ENCODE data around the gene HOXD12.

The HOXD12 gene, protein sequence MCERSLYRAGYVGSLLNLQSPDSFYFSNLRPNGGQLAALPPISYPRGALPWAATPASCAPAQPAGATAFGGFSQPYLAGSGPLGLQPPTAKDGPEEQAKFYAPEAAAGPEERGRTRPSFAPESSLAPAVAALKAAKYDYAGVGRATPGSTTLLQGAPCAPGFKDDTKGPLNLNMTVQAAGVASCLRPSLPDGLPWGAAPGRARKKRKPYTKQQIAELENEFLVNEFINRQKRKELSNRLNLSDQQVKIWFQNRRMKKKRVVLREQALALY

DNA sequence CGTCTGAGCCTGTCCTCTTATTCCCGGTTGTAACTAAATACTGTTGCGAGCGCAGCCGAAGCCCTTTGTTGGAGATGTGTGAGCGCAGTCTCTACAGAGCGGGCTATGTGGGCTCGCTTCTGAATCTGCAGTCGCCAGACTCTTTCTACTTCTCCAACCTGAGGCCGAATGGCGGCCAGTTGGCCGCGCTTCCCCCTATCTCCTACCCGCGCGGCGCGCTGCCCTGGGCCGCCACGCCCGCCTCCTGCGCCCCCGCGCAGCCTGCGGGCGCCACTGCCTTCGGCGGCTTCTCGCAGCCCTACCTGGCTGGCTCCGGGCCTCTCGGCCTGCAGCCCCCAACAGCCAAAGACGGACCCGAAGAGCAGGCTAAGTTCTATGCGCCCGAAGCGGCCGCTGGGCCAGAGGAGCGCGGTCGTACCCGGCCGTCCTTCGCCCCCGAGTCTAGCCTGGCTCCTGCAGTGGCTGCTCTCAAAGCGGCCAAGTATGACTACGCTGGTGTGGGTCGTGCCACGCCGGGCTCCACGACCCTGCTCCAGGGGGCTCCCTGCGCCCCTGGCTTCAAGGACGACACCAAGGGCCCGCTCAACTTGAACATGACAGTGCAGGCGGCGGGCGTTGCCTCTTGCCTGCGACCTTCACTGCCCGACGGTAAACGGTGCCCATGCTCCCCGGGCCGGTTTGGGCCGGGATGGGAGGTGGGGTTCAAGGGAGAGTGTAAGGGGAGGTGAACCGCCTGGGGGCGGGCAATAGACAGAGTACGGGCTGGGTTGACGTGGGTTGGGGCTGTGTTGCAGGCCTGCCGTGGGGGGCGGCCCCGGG is at the start of gene HOXD12:
Gene HOXD12 (plus strand): TSS at position 68 of the 819 bp plus-strand sequence. CDS start 7 bp downstream, at position 75.
- no peak for DNase-seq

DNA sequence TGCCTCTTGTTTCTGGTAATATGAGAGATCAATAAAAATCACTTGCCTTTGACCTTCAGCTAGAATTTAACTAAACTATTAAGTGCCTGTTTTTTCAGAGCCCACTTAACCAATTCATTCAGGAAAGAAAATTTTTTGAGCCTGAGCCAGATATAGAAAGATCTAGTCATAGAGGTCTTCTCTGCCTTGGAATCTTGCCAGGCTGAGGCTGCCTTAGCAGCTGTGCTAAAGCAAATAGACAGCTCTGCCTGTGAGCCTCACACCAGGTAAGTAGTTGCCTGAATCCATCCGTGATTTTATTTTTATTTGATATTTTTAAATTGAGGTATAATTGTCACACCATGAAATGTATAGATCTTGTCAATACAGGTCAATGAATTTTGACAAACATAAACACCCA is 43.2 kb upstream of the HOXD12 start:
- DNase-seq = no peak

DNA sequence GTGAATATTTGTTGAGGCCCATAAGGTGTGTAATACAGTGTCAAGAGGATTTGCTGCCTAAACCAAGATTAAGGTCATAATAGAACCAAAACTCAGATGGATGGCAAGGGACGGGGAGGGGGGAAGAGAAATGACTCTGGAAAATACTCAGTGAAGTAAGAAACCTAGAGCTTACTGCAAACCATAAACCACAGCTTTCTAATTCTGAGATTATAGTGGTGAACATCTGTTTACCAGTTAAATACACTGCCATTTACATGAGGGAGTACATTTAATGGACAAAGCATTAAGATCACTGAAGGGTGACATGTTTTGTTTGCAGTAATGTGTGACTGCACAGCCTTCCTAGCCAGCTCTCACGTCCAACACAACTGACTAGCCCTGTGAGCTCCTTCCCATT is 35.6 kb upstream of the HOXD12 start:
- no peak for DNase-seq

DNA sequence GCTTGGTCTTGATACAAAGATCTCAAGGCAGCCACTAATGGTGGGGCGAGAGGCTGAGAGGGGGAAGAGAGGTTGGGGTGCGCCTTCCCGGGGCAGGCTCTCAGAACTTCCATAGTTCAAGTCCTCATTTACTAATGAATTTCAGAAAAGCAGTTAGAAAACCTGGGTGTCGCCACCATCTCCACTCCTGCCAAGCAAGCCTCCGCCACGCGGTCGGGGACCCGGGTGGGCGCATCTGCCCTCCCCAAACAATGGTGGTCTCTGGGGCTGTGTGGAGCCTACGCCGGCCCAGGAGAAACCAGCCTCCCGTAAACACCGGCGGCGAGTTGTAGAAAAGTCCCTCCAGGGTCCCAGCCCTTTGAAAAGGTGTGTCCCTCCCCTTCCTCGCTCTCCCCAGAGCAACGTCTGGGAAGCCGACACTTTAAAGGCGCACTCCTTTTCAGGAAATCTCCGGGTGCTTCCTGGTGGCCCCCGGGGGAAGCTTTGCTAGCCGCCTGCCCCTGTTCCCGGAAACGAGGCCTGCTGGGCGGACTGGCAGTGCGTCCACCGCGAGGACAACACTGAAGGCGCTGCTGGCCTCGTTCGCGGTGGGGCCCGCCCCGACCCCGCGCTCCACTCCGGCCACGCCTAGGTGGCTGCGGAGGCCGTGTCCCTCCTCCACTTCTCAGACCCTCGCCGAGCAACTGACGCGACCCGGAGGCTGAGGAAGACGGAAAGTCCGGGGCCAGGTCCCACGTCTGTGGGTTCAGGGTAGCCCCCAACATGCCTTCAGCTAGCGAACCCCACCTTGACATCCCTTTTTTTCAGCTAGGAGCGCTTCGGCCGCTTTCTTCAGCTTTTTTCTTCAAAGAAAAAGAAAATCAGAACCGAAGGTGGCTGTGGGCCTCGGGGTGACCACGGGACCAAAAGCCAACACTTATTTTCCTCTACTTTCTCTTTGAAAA is 32.7 kb upstream of the HOXD12 start:
- no peak for DNase-seq

DNA sequence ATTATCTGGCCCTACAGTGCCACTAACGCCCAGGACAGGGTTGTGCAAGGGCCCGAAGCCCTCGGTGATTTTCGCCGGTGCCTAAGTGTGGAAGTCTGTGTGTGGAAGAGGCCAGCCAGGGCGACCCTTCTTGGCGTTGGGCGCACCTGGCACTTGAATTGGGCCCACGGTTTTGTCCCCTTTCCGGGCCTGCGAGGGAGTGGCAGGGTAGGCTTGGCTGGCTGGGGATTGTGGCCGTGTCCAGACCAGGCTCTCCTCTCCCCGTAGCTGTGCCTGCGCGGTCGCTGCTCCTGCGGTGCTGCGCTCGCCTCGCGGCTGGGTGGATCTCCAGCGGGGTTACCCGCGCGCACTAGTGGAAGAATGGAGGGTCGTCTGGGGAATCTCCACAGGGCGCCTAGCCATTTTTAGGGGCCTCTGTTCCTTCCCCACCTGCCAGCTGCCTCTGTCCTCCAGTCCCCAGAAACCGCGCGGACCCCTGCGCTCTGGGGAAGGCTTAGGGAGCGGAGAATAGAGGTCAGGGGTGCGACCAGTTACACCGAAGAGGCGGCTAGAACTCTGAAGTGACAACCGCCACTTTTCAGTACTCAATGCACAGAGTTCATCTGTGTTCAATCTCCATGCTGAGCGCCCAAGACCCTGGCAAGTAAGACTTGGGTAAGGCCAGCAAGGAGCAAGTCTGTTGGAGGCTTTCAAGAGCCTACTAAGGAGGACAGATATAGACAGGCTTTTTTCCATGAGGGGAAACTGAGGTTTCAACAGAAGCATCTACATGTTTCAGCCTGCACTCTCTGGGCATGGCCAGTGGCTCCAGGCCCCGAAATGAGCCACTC is 31.8 kb upstream of the HOXD12 start:
- DNase-seq = no peak

DNA sequence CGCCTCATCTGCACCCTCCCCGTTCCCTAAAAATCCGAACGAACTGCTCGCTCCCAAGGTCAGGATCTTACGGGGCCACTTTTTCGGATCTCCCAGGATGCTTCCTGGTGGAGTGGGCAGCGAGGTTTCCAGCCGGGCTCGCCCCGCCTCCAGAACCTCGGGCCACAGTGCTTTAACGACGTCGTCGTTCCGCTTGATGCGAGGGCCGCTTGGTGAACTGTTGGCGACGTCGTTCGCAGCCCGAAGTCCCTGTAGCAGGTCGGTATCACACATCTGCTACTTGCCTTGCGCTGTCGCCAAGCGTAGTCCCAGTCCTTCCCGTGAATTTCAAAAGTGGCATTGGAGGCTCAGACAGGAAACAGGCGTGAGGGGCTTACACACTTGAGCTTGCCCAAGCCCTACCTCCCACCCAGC is 31.2 kb upstream of the HOXD12 start:
- no peak for DNase-seq

DNA sequence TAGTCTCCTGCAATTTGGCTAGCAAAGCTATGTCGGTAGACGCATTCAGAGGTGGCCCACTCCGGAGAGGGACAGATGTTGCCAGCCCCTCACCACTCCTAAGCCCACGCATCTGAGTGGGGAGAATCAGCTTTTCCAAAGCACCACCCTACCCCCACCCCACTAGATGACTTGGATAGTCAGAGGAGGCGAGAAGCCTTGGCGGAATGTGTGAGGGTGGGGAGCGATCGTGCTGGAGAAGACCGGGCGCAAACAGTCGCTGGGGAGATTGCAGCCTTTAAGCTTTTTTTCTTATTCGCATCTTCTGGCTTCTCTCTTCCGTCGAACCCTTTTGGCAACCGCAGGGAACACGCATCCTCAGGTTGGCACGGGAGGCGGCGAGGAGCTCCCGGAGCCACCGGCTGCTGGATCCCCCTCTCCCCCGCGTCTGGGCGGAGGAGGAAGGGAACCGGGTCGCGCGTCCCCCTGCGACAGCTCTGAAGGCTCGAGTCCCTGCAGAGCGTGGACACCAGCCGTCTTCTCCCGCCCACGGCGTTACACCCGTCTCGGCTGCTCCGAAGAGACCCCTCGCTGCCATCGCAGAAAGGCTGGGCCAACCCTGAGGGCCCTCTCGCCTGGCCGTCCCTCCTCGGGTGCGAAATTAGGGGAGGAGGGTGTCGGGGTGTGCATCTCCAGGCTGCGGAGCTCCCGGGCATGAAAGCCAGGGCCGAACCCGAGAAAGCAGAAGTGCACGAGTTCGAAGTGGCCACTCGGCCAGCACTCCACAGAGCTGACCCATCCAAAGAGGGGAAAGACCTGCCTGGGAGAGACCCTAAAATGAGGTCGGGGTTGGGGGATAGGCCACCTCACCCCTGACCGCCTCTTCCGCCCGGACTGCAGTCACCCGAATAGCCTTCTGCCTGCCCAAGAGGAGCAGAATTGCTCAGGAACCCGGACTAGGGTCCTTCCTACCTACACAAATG is 28.0 kb upstream of the HOXD12 start:
- no peak for DNase-seq

DNA sequence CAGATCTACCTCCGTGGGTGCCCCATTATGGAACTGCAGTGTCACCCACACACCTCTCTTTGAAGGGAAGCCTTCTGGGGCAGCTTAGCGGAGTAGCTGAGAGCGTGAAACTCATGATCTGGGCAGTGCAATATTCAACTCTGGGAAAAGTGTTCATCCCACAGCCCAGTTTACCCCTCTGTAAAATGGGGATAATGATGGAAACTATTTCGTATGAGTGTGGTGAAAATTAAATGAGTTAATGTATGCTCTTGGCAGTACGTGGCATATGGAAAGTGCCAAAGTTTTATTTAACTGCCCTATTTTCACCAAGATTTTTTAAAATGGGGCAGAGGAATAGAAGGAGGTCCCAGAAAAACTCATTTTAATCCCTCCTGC is 27.3 kb upstream of the HOXD12 start:
- DNase-seq = no peak

DNA sequence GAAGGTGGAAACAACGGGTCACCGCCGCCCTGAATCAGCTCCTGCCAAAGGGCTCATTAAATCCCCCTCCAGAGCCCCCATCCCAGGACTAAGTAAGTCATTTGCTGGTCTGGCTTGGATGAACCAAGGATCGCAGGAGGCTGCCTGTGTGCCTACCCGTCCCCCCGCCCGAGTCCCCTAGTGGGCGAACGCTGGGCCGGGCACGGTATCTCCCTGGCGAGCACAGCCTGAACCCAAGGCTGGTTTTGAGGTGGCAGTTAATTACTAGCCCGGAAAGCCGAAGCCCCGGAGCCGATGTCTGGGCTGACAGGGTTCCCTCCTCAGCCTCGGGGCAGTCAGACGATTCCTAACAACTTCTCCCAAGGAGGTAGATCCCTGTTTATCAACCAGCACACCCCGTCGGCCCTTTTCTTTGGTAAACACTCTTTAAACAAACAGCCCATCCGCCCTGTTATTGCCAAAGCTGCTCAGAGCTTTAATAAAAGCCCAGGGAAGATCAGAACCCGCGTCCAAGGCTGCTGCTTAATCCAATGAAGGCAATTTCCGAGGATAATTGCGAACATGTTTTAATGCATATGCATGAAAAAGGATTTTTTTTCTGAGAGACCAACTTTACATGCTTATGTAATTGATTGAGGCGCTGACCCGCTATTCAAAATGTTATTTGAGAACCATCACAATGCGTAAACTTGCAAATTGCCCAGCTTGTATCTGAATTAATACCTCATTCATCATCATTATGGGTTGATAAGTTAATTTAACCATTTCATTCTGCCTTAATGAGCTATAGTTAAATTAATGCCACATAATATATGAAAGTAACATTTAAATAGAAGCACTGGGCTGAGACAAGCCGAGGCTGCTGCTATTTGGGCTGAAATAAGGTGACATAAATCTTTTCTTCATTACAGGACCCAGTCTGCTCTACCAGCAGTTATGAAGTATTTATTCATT is 26.4 kb upstream of the HOXD12 start:
- no peak for DNase-seq

DNA sequence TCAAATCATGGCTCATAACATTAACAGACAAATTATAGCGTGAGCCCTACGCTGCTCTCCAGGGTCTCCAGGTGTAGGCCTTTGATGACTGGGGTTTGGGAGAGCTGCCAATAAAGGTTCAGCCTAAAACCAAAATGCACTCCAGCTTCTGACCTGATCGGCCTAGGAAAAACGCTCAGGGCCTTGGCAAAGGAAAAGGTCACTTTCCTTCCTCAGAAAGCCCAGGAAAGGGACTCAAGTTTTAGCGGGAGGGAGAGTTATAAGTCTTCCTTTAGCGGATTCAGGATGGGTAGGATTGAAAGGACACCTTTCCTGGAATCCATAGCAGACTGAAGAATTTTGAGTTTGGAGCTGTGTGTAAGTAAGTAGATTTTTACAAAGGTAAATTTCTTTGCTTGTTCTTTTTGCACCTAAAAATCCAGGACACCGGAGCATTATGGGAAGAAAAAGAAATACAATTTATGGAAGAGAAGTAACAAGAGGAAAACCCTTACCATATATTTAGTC is 24.6 kb upstream of the HOXD12 start:
- DNase-seq = no peak

DNA sequence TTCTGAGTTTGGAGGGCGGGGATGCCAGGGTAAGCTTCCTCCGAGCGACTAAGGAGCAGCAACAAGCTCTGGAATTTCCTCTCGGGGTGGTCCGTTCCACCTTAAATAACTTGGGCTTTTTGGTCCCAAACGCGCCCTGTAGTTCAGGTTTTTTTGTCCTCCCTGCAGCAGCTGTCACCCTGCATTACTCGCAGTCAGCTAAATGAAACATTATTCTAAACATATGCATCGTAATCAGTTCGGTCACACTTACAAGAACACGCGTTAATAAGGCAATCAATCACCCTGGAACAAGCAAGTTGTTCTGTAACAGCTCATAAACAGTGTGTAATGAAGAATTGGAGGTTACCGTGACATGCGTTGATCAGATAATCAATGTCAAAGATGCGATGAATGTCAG is 24.1 kb upstream of the HOXD12 start:
- no peak for DNase-seq

DNA sequence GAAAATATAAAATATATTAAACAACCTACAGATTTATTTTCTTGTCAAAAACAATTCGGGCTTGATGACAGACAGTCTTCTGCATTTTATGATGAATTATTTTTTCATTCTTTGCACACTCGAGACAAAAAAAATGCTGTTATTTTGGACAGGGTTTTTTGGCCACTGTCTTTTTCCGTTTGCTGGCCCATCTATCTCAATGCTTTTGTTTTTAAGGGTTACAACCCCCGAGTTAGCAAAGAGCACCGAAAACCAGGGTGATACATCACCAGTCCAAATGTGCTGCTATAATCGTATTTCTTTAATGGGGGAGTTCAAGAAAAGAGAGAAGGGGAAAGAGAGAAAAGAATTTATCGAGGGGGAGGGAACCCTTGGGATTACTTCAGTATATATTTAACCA is 23.5 kb upstream of the HOXD12 start:
- DNase-seq = no peak

DNA sequence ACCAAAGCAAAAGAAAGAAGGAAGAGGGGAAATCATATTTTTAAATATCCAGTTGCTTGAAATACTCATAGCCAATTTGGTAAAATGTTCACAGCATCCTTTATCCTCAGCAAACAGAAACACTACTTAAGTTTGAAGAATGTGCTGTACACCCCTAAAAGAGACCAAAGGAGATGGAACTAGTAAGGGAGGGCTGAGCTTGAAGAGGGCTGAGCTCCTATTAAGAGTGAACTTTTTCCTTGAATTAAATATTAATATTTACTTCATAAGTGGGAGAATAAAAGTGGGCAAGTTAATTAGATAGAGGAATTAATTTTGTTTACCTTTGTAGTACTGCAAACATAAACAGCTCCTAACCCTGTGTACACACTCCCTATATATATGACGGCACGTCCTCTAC is 22.8 kb upstream of the HOXD12 start:
- DNase-seq = no peak

DNA sequence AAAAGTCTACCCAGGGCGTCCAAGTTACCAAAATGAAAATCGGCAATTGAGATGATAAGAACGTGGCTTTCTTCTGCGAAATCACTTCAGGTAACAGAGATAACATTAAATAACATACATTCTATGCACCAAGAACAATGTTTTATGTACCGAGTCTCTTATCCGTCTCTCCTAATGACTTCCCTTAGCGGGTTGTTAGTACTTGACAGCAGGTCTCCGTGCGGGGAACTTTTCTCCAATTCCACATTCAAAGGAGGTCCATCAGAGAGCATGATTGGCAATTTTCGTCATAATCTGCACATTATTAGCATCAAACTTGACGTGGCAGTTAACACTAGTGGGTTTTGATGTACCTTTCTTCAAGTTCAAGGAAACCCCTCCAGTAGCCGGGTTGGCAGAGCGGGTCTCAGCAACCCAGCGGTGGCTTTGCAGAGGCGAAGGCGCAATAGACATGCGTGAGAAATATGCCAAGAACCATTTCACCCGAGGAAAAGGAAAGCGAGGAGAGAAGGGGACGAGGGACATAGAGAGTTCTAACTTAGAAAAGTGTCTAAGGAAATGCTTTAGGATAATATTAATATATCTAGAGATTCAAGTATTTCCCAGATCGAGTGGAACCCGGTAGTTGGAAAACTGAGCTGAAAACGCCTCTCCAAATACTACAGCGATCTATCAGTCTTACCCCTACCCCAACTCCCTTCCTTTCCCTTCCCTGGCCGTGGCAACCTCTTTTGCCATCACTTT is 20.9 kb upstream of the HOXD12 start:
- no peak for DNase-seq

DNA sequence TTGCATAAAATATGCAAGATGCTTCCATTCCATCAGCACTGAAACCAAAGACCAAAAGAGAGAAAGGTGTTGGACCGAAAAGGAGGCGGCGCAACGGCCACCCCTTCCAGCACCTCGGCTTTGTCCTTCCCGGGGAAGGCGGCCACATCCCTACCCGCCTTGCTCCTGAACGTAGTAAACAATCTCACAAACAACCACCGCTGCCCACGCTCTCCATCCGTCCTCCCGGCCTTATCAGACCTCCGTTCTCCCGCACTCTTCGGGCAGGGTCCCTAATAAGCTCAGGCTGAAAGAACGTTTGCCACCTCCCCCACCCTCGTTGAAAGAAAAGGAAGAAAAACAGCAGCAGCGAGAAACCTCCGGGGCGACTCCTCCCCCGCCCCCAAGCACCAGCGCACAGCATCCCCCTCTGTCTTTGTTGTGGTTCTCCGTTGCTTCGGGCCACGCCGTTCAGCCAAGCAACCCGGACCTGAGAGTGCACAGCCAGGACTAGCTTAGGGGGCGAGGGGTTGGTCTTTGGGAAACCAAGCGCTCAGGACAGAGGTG is 20.2 kb upstream of the HOXD12 start:
- DNase-seq = no peak

DNA sequence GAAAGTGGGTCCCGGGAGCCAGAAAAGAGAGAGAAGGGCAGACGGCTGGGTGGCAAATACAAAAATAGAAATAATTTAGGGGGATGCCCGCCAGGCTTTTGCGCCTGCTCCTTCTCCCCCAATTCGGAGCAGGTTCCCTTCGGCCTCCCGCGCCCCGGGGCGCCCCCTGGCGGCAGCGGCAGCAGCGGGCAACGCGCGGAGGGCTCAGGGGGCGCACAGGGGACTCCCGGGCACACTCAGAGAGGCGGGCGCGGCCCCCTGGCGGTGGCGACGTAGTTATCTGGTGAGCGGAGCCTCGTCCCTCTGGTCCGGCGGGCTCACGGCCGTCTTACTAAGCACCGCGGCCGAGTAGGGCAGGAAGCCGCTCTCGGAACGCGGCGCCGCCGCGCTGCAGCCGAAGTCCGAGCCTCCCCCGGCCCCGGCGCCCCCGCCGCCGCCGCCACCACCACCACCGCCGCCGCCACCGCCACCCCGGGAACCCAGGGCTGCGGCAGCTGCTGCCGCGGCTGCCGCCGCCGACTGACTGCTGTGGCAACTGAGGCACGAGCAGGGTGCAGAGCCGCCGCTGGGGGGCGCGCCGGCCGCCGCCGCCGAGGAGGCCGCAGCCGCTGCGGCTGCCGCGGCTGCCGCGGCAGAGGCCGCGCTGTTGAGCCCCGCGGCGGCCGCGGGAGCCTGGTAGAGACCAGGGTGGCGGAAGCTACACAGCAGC is 19.6 kb upstream of the HOXD12 start:
- DNase-seq = no peak

DNA sequence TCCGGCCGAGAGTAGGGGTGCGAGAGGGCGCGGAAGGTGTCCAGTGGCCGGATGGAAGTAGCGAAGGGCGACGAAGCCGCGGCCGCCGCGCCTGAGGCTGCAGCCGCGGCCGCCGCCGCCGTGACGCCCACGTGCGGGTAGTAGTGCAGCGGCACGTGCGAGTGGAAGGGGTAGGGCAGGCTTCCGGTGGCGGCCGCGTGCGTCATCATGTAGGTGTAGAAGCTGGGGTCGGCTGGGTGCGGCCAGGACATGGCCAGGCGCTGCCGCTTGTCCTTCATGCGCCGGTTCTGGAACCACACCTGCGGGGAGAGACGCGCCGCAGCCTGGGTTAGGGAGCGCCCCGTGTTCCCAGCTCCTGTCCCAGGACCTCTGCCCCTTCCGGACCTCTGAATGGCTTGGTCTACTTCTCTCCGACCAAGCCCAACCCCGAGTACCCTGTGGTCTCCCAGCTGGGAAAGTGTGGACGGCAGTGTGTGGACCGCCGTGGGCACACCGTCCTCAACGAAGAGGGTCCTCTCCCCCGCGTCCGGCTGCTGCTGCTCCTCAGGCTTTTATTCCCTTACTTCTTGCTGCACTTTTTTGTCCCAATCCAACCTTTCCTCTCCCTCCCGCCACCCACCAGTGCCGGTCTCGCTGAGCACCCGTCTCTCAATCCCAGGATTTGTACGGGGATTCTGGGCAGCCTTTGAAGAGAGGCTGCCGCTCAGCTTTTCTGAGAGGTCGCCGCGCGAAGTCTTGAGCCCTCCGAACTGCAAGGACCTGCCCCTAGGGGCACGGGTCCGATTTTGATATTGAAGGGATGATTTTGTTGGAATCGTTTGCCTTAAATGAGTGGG is 18.8 kb upstream of the HOXD12 start:
- no peak for DNase-seq

All from GF-D8 (cell line).